GM12878 (cell line): ENCODE data around the gene TAS2R30.

Experiments used
- BHLHE40 ChIP-seq, 2 experiments: fragments of 450-650 bp in 1 of 2; IDR thresholded peaks; 2 replicates each; pipeline ENCODE4 v1.6.1; 2011 to 2017; ENCODE audit warnings: low read depth in 2 of 2, borderline replicate concordance in 1 of 2, improper control_type of control experiment in 1 of 2, low read length in 1 of 2, mild to moderate bottlenecking in 1 of 2
- CEBPB ChIP-seq, 2 experiments: fragments of 150-350 bp in 1 of 2; IDR thresholded peaks; 2 replicates each; pipeline ENCODE4 v1.6.1; 2012 to 2014; ENCODE audit warnings: low read depth in 2 of 2, low read length in 2 of 2, borderline replicate concordance in 1 of 2, inconsistent platforms in 1 of 2
- CHD2 ChIP-seq: IDR thresholded peaks from 2 replicates; pipeline ENCODE4 v1.6.1; 2011; ENCODE audit warnings: low read depth, low read length, improper control_type of control experiment, borderline replicate concordance
- EZH2 ChIP-seq: IDR thresholded peaks from 2 replicates; pipeline ENCODE4 v1.6.1; 2012; ENCODE audit warnings: low read depth, mild to moderate bottlenecking, control low read depth, inconsistent platforms, low read length, borderline replicate concordance; ENCODE audit not compliant: control insufficient read depth
- NFYB ChIP-seq: IDR thresholded peaks from 2 replicates; pipeline ENCODE4 v1.6.1; 2011; ENCODE audit warnings: low read depth, mild to moderate bottlenecking, low read length, improper control_type of control experiment, moderate library complexity; ENCODE audit not compliant: insufficient read depth
- POLR2A ChIP-seq: IDR thresholded peaks from 2 replicates; pipeline ENCODE4 v1.6.1; 2011; ENCODE audit warnings: low read depth, mild to moderate bottlenecking, low read length
- SREBF2 ChIP-seq: IDR thresholded peaks from 2 replicates; pipeline ENCODE4 v1.6.1; 2012; ENCODE audit warnings: mild to moderate bottlenecking, low read length
- SRF ChIP-seq, 2 experiments: IDR thresholded peaks; 2 replicates each; pipeline ENCODE4 v1.6.1; 2011; ENCODE audit warnings: low read depth in 2 of 2, low read length in 2 of 2, mild to moderate bottlenecking in 1 of 2, moderate library complexity in 1 of 2
- TARDBP ChIP-seq: IDR thresholded peaks from 2 replicates; pipeline ENCODE4 v1.6.1; 2016; ENCODE audit warnings: borderline replicate concordance
- TF ChIP-seq, protein P1 (sequence below), 3 experiments: IDR thresholded peaks in 2 of 3; conservative IDR thresholded peaks in 1 of 3; 2 replicates each; pipeline ENCODE4 v1.5.1; 2011; ENCODE audit warnings: low read depth in 3 of 3, low read length in 3 of 3, mild to moderate bottlenecking in 3 of 3, control low read depth in 2 of 3, moderate library complexity in 2 of 3, inconsistent platforms in 1 of 3, mixed read lengths in 1 of 3; ENCODE audit not compliant: control insufficient read depth in 2 of 3, insufficient read depth in 1 of 3; ENCODE audit errors: extremely low read depth in 1 of 3
- TF ChIP-seq, protein P2 (sequence below): fragments of 450-650 bp; IDR thresholded peaks from 2 replicates; pipeline ENCODE4 v1.6.1; 2014; ENCODE audit warnings: mild to moderate bottlenecking
- TF ChIP-seq, protein P3 (sequence below): IDR thresholded peaks from 2 replicates; pipeline ENCODE4 v1.6.1; 2011; ENCODE audit warnings: borderline replicate concordance, low read depth, mild to moderate bottlenecking, moderate library complexity, mixed read lengths, low read length; ENCODE audit not compliant: insufficient read depth; ENCODE audit errors: extremely low read length
- TF ChIP-seq, protein P4 (sequence below): fragments of 450-650 bp; IDR thresholded peaks from 2 replicates; pipeline ENCODE4 v1.6.1; 2017; ENCODE audit warnings: mild to moderate bottlenecking
- TF ChIP-seq, protein P5 (sequence below): fragments of 450-650 bp; IDR thresholded peaks from 2 replicates; pipeline ENCODE4 v1.6.1; 2017; ENCODE audit warnings: antibody characterized with exemption, mild to moderate bottlenecking, moderate library complexity

DNA sequence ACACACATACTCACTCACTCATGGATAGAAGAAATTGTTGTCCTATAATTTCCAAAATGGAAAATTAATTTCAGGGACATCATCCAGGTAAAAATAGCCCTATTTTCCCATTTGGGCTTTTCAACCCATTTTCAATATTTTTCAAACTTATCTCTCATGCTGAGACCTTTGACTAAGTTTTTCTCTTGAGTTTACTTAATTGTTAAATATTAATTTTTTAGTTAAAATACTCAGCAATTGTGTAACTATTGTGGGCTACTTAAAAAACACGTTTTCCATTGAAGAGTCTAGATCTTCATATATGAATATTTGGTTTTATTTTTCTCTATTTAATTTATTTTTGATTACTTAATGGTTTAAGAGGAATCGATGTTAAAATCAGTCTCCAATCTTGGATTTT is 28.2 kb downstream of the TAS2R30 start:
- no peak for TF ChIP-seq CHD2
- TF ChIP-seq, protein P1, sequence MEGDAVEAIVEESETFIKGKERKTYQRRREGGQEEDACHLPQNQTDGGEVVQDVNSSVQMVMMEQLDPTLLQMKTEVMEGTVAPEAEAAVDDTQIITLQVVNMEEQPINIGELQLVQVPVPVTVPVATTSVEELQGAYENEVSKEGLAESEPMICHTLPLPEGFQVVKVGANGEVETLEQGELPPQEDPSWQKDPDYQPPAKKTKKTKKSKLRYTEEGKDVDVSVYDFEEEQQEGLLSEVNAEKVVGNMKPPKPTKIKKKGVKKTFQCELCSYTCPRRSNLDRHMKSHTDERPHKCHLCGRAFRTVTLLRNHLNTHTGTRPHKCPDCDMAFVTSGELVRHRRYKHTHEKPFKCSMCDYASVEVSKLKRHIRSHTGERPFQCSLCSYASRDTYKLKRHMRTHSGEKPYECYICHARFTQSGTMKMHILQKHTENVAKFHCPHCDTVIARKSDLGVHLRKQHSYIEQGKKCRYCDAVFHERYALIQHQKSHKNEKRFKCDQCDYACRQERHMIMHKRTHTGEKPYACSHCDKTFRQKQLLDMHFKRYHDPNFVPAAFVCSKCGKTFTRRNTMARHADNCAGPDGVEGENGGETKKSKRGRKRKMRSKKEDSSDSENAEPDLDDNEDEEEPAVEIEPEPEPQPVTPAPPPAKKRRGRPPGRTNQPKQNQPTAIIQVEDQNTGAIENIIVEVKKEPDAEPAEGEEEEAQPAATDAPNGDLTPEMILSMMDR (IDR thresholded peaks at IDR 0.05 in 2 of 3, conservative IDR thresholded peaks at IDR 0.05 in 1 of 3; ENCODE audit: control insufficient read depth in 2 of 3, extremely low read depth in 1 of 3, insufficient read depth in 1 of 3, low read depth in 3 of 3, low read length in 3 of 3) = no peak
- no peak for TF ChIP-seq CEBPB (IDR thresholded peaks at IDR 0.05; ENCODE audit: borderline replicate concordance in 1 of 2, low read depth in 2 of 2, low read length in 2 of 2)
- TF ChIP-seq POLR2A = no peak
- no peak for TF ChIP-seq SRF (IDR thresholded peaks at IDR 0.05; ENCODE audit: low read depth in 2 of 2, low read length in 2 of 2)
- TF ChIP-seq BHLHE40 (IDR thresholded peaks at IDR 0.05; ENCODE audit: borderline replicate concordance in 1 of 2, low read depth in 2 of 2, low read length in 1 of 2) = no peak
- TF ChIP-seq, protein P2, sequence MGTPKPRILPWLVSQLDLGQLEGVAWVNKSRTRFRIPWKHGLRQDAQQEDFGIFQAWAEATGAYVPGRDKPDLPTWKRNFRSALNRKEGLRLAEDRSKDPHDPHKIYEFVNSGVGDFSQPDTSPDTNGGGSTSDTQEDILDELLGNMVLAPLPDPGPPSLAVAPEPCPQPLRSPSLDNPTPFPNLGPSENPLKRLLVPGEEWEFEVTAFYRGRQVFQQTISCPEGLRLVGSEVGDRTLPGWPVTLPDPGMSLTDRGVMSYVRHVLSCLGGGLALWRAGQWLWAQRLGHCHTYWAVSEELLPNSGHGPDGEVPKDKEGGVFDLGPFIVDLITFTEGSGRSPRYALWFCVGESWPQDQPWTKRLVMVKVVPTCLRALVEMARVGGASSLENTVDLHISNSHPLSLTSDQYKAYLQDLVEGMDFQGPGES = no peak
- TF ChIP-seq SREBF2 = no peak
- TF ChIP-seq, protein P3, sequence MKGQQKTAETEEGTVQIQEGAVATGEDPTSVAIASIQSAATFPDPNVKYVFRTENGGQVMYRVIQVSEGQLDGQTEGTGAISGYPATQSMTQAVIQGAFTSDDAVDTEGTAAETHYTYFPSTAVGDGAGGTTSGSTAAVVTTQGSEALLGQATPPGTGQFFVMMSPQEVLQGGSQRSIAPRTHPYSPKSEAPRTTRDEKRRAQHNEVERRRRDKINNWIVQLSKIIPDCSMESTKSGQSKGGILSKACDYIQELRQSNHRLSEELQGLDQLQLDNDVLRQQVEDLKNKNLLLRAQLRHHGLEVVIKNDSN = no peak
- TF ChIP-seq, protein P4, sequence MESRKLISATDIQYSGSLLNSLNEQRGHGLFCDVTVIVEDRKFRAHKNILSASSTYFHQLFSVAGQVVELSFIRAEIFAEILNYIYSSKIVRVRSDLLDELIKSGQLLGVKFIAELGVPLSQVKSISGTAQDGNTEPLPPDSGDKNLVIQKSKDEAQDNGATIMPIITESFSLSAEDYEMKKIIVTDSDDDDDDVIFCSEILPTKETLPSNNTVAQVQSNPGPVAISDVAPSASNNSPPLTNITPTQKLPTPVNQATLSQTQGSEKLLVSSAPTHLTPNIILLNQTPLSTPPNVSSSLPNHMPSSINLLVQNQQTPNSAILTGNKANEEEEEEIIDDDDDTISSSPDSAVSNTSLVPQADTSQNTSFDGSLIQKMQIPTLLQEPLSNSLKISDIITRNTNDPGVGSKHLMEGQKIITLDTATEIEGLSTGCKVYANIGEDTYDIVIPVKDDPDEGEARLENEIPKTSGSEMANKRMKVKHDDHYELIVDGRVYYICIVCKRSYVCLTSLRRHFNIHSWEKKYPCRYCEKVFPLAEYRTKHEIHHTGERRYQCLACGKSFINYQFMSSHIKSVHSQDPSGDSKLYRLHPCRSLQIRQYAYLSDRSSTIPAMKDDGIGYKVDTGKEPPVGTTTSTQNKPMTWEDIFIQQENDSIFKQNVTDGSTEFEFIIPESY = no peak
- TF ChIP-seq, protein P5, sequence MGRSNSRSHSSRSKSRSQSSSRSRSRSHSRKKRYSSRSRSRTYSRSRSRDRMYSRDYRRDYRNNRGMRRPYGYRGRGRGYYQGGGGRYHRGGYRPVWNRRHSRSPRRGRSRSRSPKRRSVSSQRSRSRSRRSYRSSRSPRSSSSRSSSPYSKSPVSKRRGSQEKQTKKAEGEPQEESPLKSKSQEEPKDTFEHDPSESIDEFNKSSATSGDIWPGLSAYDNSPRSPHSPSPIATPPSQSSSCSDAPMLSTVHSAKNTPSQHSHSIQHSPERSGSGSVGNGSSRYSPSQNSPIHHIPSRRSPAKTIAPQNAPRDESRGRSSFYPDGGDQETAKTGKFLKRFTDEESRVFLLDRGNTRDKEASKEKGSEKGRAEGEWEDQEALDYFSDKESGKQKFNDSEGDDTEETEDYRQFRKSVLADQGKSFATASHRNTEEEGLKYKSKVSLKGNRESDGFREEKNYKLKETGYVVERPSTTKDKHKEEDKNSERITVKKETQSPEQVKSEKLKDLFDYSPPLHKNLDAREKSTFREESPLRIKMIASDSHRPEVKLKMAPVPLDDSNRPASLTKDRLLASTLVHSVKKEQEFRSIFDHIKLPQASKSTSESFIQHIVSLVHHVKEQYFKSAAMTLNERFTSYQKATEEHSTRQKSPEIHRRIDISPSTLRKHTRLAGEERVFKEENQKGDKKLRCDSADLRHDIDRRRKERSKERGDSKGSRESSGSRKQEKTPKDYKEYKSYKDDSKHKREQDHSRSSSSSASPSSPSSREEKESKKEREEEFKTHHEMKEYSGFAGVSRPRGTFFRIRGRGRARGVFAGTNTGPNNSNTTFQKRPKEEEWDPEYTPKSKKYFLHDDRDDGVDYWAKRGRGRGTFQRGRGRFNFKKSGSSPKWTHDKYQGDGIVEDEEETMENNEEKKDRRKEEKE = no peak
- TF ChIP-seq TARDBP = no peak
- no peak for TF ChIP-seq NFYB
- no peak for TF ChIP-seq EZH2
